Adrenal gland (tissue), 5 donors: ENCODE measurements around the gene SH3BP2.

Source experiments
- POLR2A ChIP-seq, 2 donors: fragments of 450-650 bp; IDR thresholded peaks; one replicate each; pipeline ENCODE4 v1.6.1; 2017; ENCODE audit warnings: antibody characterized with exemption in 2 of 2, mild to moderate bottlenecking in 2 of 2, moderate library complexity in 1 of 2
- TF ChIP-seq, protein P1 (sequence below), 6 experiments: fragments of 450-650 bp in 4 of 6; fragments of 200-600 bp in 2 of 6; sonication (generic) in 1 of 6; IDR thresholded peaks; 1 replicate in 5 of 6; 2 replicates in 1 of 6; pipeline versions ENCODE4 v1.5.1 to v1.8.0; 2016 to 2021; ENCODE audit warnings: antibody characterized with exemption in 6 of 6, mild to moderate bottlenecking in 2 of 6, moderate library complexity in 1 of 6
- donor health status: DM: no; HTN: no; CAD: no.

DNA sequence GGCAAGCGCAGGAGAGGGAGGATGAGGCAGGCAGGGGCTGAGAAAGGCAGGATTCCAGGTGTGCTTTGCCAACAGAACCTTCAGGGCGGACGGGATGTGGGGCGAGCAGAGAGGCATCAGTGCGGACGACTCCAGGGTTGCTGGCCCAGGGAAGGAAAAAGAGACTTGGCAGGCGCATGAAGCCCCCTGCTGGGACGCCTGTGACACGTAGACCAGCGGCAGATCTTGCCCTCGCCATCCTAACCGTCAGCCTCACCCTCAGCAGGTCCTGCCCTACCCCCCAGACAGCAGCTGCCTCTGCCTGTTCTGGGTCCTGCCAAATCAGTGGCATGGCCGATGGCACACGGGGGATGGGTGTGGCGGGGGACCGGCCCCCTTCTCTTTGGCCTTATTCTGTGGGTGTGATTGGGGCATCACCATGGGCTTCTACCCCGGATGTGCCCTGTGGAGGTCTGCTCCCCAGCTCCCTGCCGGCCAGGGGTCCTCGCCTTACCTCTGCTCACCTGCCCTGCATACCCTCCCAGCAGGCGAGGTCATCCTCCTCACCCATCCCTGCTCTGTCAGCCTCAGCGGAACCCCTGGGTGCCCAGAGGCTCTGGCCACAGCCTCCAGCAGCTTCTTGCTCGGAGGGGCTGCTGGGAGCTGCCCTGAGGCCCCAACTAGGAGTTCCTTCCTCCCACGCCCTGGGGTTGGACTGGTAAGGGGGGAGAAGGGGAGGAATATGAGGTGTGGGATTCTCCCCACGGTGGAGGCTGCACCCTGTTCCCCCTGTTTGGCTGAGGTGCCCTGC, 2.9 kb upstream of the SH3BP2 start:
- TF ChIP-seq, protein P1, sequence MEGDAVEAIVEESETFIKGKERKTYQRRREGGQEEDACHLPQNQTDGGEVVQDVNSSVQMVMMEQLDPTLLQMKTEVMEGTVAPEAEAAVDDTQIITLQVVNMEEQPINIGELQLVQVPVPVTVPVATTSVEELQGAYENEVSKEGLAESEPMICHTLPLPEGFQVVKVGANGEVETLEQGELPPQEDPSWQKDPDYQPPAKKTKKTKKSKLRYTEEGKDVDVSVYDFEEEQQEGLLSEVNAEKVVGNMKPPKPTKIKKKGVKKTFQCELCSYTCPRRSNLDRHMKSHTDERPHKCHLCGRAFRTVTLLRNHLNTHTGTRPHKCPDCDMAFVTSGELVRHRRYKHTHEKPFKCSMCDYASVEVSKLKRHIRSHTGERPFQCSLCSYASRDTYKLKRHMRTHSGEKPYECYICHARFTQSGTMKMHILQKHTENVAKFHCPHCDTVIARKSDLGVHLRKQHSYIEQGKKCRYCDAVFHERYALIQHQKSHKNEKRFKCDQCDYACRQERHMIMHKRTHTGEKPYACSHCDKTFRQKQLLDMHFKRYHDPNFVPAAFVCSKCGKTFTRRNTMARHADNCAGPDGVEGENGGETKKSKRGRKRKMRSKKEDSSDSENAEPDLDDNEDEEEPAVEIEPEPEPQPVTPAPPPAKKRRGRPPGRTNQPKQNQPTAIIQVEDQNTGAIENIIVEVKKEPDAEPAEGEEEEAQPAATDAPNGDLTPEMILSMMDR (IDR thresholded peaks at IDR 0.05) = no peak
- no peak for TF ChIP-seq POLR2A (IDR thresholded peaks at IDR 0.05)
